Activated gamma-delta T cell (primary cell): ENCODE data around the gene CNNM3.
A peak's percentile ranks its signal among the peaks of the same experiment; 100 is the strongest.
"Not testable (repeated sequence)": the region's sequence is repeated elsewhere in the genome, so short reads cannot be mapped to it uniquely, and the experiment has no call there.

ENCODE experiments used
- DNase-seq: peaks from one replicate; lab custom pipeline; 2025; lab: John Stamatoyannopoulos, UW
- total RNA-seq, 2 donors: gene quantifications; one replicate each; lab custom pipeline; 2026; lab: John Stamatoyannopoulos, UW

Gene CNNM3
- total RNA-seq: 52.6 to 67.9 reads per million in 2 donors

DNA sequence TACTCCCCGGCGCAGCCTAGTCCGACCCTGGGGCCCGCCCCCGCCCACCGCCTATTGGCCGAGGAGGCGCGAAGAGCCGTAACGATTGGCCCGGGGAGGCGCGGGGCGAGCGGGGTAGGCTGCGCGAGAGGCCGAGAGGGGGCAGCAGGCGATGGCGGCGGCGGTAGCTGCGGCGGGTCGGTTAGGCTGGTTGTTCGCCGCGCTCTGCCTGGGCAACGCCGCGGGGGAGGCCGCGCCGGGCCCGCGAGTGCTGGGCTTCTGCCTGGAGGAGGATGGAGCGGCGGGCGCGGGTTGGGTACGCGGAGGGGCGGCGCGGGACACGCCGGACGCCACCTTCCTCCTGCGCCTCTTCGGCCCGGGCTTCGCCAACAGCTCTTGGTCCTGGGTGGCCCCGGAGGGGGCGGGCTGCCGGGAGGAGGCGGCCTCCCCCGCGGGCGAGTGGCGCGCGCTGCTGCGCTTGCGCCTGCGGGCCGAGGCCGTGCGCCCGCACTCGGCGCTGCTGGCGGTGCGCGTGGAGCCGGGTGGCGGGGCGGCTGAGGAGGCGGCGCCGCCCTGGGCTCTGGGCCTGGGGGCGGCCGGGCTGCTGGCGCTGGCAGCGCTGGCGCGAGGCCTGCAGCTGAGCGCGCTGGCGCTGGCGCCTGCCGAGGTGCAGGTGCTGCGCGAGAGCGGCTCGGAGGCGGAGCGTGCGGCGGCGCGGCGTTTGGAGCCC lies at the start of gene CNNM3:
Gene CNNM3 (plus strand): TSS at position 142 of the 709 bp plus-strand sequence. CDS start 10 bp downstream, at position 152.
- peak; percentile 97 for DNase-seq

DNA sequence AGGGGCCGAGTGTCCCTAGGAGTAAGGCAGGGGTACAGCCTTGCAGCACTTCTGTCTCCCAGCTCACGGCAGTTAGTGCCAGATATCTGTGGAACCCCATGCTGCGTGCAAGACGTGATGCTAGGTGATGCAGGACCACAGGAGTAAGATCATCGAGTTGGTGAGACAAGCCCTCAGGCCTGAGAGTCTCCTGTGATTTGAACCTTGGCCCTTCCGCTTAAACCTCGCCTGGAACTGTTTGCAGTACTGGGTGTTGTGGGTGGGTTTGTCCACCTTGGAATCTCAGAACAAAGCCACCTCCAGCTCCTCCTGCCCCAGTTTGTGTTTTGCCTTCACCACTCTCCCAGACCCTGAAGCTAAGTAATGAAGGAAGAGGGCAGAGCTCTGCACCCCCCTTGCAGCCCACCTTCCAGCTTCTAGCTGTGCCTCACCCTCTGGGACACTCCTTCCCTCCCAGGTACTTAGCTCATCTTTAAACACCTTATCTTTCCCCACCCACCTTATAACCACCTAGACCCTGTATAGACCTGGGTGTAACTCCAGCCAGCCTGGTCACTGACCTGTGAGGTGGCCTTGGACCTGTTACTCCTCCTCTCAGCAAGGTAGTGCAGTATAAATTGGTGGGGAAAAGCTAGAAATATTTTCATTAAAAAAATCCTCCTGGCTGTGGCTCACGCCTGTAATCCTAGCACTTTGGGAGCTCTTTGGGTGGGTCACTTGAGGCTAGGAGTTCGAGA lies 48.8 kb upstream of the CNNM3 start:
- no peak for DNase-seq

DNA sequence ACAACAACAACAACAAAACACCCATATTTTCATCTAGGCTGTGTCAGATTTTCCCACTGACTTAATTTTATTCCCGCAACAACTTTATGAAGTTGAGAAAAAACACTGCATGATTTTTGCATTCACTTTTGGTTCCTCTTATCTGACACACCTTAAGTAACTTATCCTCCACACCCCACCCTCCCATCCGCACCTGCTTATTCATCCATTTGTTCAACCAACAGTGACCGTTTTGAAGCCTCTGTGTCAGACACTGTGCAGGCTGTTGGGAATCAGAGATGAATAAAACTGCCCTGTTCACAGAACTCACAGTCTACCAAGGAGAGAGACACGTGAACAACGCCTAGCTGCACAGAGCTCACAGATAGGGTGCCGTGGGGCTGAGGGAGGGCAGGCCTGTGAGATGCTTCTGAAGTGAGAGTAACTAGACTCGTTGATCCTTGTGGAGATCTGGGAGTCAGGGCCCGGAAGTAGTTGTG lies 47.9 kb upstream of the CNNM3 start:
- DNase-seq: no peak

DNA sequence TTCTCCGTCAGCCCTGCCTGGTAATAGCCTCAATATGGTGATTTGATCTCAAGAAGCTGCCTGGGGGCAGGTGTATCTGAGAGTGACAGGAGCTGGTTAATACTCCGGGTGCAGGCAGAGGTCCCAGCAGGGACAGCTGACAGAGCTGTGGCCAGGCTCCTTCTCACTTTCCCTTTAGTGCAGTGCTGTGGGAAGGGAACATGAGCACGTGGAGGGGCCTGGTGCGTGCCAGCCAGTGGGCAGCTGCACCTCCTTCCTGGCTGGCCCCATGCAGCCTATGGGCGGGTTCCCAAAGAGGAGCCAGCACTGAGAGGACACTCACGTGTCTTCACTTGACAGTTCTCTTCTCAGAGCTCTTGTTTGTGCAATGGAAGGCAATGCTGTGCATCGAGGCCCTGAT lies 46.3 kb upstream of the CNNM3 start:
- no peak for DNase-seq

DNA sequence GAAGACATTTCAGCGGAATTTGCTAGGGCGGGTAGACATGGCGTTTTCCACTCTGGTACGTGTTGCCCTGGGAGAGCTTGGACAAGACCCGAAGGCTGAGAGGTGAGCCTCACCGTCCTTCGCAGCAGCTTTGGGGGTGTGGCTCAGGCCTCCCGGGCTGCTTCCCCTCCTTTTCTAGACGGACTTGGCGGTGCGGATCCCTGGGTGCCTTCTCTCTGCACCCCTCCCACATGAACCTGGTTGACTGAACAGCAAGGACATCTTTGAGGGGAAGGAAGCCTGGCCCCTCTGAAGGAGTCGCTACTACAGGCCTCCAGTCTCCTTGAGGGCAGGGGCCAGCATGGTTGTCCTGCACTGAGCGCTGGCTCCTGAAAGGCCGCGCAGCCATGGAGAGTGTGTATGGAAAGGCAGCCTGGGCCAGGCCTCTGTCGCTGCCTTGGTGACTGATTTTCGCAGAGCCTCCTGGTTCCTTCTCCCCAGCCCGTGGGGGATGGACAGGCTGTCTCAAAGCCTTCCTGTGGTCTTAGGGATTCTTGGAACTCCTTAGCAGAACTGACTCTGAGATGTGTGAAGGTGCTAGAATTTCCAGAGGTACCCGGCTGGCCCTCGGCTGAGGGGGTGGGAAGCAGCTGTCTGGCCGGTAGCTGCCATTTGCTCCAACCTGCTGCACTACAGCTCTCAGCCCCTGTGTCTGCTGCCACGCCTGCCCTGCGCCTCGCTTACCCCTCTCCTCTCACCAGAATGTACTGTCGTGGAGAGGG lies 45.4 kb upstream of the CNNM3 start:
- DNase-seq: no peak

DNA sequence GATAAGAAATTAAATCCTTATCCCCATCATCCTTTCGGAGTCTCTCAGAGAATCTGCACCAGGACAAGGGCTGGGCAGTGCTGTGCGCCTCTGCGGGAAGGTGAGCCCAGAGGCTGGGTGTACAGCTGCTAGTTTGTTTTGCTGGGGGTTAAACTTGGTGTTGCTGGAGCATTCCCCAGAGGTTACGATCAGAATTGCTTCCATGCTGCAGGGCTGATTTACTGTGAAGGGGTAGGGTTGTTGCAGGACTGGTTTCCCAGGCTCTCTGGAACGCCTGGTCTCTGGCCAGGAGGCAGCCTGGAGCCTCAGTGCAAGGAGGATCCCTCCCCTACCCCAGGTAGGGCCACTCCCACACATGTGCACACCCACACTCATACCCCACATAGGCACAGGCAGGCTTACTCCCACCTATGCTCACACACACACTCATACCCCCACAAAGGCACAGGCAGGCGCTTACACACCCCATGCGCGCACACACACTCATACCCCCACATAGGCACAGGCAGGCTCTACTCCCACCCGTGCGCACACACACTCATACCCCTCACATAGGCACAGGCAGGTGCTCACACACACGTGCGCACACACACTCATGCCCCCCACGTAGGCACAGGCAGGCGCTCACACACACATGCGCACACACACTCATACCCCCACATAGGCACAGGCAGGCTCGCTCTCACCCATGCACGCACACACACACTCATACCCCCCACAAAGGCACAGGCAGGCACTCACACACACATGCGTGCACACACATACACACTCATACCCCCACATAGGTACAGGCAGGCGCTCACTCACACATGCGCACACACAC lies 44.1 kb upstream of the CNNM3 start:
- no peak for DNase-seq

DNA sequence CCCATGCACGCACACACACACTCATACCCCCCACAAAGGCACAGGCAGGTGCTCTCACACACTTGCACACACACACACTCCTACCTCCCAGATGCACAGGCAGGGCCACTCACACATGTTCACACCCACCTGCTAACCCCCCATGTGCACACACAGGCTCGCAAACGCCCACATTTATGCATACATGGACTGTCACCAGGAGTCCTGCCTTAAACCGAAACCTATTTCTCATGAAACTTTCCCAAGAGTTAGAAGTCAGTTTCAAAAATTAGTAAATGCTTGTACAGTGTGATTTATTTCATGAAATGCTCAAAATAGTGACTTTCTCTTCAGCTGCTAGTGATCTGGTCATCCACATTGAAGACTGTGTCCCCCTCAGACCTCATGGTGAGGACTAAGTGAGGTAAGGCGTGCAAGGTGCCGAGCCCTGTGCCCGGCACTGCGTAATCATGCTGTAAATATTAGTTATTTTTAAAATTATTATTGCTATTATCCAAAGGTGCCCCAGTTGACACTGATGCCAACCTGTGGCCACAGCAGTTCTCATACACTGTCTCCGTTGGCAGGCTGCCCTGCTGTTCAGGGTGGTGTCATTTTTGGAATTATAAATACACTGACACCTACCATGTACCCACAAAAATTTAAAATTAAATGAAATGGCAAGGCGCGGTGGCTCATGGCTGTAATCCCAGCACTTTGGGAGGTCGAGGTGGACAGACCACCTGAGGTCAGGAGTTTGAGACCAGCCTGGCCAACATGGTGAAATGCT lies 43.0 kb upstream of the CNNM3 start:
- no peak for DNase-seq

DNA sequence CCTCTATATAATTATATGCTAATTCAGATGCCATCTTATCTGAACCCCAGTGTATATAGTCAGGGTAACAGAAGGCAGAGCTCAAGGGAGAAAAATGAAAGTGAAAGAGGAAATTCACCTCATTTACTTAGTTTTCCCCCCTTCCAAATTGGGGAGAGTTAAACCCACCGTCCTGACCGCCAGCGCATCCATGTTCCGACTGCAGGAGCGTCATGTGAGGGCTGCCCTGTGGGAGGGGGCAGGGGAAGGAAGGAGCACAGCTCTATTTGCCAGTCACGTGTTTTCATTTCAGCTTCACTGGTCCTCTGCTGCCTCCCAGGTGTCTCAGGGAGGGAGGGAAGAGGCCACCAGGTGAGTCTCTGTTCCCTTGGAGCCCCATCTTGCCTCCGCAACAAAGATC lies 42.1 kb upstream of the CNNM3 start:
- no peak for DNase-seq

DNA sequence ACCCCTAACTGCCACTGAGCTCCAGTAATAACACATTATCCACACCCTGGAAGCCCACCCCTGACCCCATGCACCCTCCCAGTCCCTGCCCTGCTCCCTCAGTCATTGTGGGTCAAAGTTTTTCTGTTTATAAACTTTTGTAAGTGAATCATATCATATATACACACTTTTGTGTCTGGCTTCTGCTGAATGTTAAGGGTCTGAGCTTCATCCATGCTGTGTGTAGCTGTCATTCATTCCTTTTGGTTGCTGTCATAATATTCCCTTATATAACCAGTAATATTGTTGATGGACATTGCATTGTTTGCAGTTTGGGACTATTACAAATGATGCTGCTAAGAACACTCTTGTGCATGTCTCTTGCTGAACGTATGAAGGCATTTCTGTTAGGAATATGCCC lies 40.9 kb upstream of the CNNM3 start:
- DNase-seq: no peak

DNA sequence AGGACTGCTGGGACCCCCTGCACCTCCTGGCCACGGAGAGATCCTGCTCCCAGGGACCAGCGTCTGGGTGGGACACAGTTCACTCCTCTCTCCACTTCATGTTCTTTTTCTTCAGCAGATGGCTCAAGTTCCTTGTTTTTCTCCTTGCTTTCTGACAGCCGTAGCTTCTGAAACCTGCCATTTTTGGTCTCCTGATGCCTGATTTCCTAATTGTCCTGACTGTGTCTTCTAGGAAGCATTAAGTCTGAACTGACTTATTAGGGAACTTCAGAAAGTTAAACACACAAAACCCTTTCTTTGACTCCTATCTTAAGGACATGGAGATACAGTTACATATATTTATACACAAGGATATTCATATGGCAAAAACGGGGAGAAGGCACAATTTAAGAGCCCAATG lies 32.7 kb upstream of the CNNM3 start:
- DNase-seq: no peak

DNA sequence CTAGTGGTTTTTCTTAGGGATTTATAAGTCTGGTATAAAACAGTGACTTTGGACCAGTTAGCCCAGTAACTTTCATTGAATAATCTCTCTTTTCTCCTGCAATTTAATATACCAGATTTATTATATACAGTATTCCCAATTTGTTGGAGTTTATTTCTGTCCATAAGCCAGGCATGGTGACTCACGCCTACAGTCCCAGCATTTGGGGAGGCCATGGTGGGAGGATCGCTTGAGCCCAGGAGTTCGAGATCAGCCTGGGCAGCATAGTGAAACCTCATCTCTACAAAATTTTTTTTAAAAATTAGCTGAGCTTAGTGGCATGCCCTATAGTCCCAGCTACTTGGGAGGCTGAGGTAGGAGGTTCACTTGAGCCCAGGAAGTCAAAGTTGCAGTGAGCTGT lies 28.7 kb upstream of the CNNM3 start:
- DNase-seq: no peak

DNA sequence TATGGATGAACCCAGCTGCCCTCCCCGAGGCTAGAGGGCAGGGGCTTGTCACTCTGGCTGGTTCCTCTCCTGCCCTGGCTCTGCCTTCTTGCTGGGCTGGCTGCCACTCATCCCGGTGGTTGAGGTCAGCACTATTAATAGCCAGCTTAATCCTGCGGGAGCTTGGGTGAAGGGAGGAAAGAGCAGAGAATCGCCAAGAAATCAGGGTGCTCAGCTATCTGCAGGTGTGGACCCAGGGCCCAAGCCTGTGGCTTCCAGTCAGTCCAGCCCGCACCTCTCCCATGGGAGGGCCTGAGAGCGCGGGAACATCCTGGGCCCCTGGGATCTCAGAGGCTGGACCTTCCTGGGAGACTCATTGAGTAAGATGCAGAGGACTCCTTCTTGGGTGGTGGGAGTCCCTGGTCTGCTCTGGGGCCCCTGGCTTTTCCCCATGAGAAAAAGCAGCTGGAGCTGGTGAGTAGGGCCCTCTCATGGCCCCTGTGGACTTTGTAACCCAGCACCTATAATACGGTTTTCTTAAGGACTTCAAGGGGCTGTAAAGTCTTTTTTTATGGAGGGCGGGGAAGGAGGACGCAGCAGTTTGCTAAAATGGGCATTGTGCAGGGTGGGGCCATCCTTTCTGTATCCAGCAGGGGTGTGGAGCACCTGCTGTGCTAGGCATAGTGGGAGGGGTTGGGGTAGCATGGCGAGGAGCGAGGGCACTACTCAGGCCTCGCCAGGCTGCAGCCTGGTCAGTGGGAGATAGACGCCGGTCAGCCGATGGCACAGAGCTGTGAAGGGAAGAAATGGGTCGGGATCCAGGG lies 27.4 kb upstream of the CNNM3 start:
- no peak for DNase-seq

DNA sequence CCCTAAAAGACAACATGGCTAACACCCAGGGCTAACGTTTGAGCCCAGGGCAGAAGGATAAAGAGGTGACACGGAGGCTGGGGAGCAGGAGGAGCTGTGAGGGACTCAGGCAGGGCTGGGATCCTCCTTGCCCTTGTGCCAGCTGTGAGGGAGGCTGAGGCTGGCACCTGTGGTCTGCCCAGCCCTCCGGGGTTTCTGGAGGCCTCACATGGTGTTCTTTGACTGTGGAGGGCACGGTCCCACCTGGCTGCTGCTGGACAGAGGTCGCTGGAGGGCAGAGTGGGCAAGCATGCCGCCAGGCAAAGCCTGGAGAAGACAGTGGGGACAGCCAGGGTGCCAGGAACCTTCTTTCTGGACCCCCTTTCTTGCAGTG lies 26.8 kb upstream of the CNNM3 start:
- DNase-seq: no peak

DNA sequence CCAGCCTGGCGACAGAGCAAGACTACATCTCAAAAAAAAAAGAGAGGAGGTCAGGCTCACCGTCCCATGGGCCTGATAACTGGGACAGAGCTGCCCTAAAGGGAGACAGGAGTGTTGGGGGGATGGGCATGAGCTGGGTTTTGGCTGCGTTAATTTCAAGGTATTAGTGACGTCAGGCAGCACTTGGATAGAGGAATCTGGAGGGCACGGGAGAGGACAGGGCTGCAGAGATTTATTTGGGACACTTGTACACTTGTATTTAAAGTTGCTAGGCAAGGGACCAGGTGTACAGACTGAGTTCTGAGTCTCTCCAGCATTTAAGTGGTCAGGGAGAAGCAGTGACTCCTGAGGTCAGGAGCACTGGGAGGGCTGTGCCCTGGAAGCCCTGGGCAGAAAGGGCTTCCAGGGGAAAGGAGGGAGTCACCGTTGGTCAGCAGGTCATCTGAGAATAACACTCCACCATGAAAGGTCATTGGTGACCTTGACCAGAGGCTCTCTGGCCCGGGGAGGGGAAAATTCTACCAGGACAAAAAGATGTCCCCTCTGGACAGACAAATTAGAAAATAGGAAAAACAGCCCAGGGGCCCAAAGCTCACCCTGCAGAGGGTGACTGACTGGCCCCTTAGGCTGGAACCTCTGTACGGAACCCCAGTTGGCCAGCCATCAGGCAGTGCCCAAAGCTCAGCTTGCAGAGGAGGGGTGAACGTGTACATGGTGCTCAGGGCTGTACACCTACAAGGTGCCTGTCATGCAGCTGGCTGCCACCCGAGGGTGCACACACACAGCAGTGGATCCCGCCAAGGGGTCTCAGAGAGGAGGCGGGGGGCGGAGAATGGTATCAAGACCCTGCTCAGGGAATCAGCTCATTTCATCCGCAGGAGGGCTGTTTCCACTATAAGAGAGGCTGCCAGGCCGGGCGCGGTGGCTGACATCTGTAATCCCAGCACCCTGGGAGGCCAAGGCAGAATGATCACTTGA lies 23.0 kb upstream of the CNNM3 start:
- DNase-seq: no peak

DNA sequence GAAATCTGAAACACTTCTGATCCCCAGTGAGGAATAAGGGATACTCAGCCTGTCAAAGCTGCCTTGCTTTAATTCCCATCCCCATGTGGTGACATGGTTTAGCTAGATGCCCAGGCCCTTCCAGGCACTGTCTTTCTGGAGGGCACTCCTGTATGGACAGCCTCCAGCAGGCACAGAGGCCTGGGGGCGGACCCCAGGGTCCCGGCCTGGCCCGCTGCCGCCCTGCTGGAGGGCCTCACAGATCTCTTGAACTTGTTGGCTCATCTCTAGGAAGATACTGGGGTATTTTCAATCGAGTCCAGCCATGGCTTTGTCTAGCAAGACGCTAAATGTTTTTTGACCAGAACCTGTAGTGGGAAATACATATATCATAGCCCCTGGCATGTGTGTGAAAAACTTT lies 21.0 kb upstream of the CNNM3 start:
- DNase-seq: no peak

DNA sequence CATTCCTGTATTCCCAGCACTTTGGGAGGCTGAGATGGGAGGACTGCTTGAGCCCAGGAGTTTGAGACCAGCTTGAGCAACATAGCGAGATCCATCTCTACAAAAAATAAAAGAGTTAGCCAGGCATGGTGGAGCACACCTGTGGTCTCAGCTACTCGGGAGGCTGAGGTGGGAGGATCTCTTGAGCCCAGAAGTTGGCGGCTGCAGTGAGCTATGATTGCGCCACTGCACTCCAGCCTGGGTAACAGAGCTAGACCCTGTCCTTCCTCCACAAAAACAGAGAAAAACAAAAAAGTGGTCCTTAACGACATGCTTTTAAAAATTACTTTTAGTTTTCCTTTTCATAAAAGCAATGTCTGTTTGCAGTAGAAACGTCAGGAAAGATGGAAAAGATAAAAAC lies 19.6 kb upstream of the CNNM3 start:
- DNase-seq: not testable (repeated sequence)

DNA sequence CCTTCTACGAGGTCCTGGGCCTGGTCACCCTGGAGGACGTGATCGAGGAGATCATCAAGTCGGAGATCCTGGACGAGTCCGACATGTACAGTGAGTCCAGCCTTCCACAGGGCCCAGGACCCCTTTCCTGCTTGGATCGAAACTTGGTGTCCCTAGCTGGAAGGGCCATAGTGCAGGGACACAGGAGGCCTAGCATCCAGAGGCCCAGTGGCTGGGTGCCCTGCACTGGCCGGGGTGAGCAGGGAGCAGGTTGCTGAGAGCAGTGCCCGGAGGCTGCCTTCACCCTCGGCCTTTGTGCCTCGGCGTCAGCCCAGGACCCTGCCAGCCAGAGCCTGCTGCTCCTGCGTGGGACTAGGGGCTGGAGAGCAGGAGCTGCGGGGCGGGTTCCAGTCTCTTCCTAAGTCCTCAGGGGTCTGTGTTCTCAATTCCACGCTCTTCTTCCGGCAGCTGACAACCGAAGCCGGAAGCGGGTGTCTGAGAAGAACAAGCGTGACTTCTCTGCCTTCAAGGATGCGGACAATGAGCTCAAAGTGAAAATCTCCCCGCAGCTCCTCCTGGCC lies 18.9 kb upstream of the CNNM3 start:
- DNase-seq: no peak

DNA sequence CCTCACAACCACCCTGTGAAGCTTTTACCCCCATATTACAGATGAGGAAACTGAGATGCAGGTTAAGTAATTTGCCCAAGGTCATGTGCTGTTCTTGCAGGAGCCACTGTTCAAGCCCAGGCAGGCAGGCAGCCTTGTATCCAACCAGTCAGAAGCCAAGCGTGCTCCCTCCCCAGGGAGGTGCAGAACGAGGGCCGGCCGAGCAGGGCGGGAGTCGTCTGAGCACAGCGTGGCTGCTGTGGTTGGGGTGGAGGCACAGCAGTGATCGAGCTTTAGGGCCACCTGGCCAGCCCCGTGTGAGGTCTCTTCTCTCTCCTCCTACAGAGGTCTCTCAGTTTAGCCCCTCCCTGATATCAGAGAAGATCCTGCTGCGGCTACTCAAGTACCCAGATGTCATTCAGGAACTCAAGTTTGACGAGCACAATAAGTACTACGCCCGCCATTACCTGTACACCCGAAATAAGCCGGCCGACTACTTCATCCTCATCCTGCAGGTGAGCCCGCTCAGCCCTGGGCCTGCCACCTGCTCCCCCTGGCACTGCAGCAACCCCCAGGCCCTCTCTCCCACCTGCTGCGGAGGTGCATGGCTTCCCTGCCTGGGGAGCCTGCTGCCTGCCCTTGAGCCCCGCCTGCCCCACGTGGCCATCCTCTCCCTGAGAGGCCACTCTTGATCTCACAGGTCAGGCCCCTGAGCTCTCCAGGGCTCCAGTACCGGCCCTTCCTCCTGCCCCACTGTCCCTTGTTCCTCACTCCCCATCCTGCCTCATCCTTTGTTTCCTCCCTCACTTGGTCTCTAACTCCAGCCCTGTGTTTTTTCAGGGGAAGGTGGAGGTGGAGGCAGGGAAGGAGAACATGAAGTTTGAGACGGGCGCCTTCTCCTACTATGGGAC lies 17.1 kb upstream of the CNNM3 start:
- DNase-seq: peak; percentile 10
